Spinal cord (tissue), 10 donors: ENCODE data around the gene PPFIBP2. TPM values are rescaled to one million over a fixed set of nuclear protein-coding genes. Genes with fewer than 3 reads are reported as not detected.

ENCODE experiments used
- DNase-seq, 6 donors: peaks; one replicate each; pipeline versions ENCODE4 v3.0.0 to v3.0.0-alpha.2; 2013 to 2015; ENCODE audit warnings: low spot score in 6 of 6, low read depth in 4 of 6
- H3K27ac ChIP-seq: one replicate; pipeline ENCODE4 v1.5.1; 2013; ENCODE audit warnings: low read depth, low read length, control low read depth
- H3K27me3 ChIP-seq: one replicate; pipeline ENCODE4 v1.6.1; 2013; ENCODE audit warnings: low read length; ENCODE audit not compliant: control insufficient read depth, insufficient read depth
- H3K36me3 ChIP-seq: one replicate; pipeline ENCODE4 v1.6.1; 2013; ENCODE audit warnings: low read length; ENCODE audit not compliant: control insufficient read depth, insufficient read depth
- H3K4me1 ChIP-seq: one replicate; pipeline ENCODE4 v1.6.1; 2013; ENCODE audit warnings: low read length; ENCODE audit not compliant: control insufficient read depth, insufficient read depth
- H3K4me3 ChIP-seq: one replicate; pipeline ENCODE4 v1.5.1; 2013; ENCODE audit warnings: low read depth, low read length, control low read depth
- H3K9me3 ChIP-seq: one replicate; pipeline ENCODE4 v1.6.1; 2013; ENCODE audit warnings: low read length; ENCODE audit not compliant: control insufficient read depth, insufficient read depth
- WGBS: methylation state at CpG from one replicate; pipeline ENCODE4 v1.1.5; 2013; ENCODE audit warnings: missing lambda C conversion rate; ENCODE audit not compliant: insufficient coverage; 5-methylcytosine and 5-hydroxymethylcytosine counted together
- polyA plus RNA-seq, 2 donors: library from polyadenylated mRNA; unstranded; fragments of 120-200 nt; gene quantifications; one replicate each; pipeline ENCODE4 v1.2.1, GENCODE V29; 2013; ENCODE audit not compliant: insufficient read length in 2 of 2
- total RNA-seq, 2 donors: library from RNA; depleted of rRNA in 1 of 2; stranded (reverse); fragments of 120-200 nt in 1 of 2; fragments of >200 nt in 1 of 2; gene quantifications; one replicate each; pipeline versions ENCODE4 v1.2.3 to v1.2.4, GENCODE V29; 2013 to 2014
- donor health status: healthy.

The PPFIBP2 gene
- total and polyA plus RNA-seq, 4 donors, result 14.3 to 23.8 (median 19.1) TPM

DNA sequence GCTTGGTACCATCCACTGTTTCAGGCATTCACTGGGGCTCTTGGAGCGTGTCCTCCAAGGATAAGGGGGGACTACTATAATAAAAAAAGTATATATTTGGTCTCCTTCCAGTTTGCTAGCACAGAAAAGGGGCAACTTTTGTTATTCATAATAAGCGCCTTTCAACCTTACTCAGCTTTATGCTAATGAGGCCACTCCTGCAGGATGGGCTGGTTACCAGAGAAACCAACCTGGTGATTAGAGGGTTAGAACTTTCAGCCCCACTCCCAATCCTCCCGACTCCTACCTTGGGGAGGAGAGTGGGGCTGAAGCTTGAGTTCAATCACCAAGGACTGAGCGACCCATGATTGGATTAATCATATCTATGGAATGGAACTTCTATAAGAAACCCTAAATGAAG, 31.8 kb downstream of the PPFIBP2 start:
- H3K4me1 ChIP-seq, result no peaks in the 10 kb centered on the region

DNA sequence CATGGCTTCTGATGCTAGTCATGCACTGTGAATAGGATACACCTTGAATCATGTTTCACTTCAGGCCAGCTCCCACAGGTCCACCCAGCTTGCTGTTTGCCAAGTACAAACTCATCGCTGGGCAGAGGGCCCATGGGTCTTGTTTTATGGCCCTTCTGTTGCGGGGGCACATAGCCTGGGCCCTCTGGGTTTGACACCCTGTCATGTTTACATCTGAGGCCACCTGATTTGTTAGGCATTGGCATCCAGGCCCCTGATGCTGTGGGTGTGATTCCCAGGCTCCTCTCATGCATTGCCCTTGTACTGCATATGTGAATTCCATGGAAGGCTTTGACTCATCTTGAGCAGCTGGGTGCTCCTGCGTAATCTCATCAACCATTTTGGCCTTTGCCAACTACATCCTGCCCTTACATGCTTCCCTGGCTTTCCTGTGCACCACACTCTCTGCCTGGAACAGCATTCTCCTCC, 32.6 kb downstream of the PPFIBP2 start:
- no peak overlapping the region for H3K4me3 ChIP-seq

More for the DNA sequence above, 31.8 kb downstream of the PPFIBP2 start:
- no peak overlapping the region for H3K4me3 ChIP-seq
- no peak overlapping the region for H3K27ac ChIP-seq
- no peaks in the 10 kb centered on the region for H3K9me3 ChIP-seq
- no CpG with 5 or more reads among the region's 4 CpGs for WGBS
- H3K36me3 ChIP-seq, result no peaks in the 10 kb centered on the region
- no peaks in the 10 kb centered on the region for H3K27me3 ChIP-seq
- DNase-seq, result no peak

DNA sequence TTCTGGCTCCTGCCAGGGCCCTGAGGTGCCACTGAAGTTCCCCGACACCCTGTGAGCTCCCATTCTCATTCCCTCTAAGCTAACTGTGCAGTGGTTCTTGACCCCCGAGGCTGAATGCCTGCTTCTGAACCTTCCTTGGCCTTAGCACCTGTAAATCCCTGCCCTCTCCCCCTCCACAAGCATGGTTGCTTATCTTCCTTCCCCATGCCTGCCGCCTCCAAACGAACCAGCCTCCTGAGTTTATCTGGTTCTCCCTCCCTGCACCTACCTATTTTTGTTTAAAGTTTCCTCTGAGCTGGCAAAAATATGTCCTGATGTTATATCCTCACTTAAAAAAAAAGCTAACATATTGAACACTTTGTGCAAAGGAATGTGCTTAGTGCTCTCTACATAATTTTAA, 33.9 kb downstream of the PPFIBP2 start:
- H3K4me3 ChIP-seq, result no peak overlapping the region
- no peak for DNase-seq
- no peaks in the 10 kb centered on the region for H3K36me3 ChIP-seq
- no peaks in the 10 kb centered on the region for H3K4me1 ChIP-seq
- WGBS, result 89% methylated on average over 4 of the region's 4 CpGs
- no peaks in the 10 kb centered on the region for H3K9me3 ChIP-seq
- H3K27ac ChIP-seq, result no peak overlapping the region
- no peaks in the 10 kb centered on the region for H3K27me3 ChIP-seq

More for the DNA sequence above, 32.6 kb downstream of the PPFIBP2 start:
- H3K4me1 ChIP-seq, result no peaks in the 10 kb centered on the region
- H3K36me3 ChIP-seq, result no peaks in the 10 kb centered on the region
- no peaks in the 10 kb centered on the region for H3K9me3 ChIP-seq
- WGBS, result 82% methylated on average over 3 of the region's 3 CpGs
- no peaks in the 10 kb centered on the region for H3K27me3 ChIP-seq
- no peak for DNase-seq
- H3K27ac ChIP-seq, result no peak overlapping the region

DNA sequence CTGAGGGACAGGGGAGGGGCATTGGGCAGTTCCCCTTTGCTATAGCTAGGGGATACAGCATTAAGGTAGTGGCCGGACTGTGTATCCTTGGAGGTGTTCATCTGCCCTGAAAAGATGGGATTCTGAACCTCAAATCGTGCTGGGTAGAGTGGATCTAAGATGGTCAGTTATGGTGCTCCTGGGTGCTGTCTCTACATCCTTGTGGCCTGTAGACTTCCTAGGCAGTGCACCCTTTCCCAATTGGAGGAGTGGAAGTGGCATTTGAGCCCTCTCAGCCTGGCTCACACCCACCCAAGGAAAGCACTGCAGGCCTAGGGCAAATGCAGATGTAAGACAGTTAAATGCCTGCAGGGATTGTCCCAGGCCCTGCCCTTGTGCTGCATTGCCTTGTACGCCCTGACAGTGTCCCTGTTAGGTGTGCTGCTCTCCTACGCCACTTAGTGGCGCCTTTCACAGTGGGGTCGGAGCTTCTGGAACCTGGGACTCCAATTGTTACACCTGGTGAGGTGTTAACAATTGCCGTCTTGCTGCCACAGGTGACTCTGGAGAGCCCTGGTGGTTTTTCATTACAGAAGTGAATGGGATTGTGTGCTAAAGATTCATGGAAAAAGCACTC, 35.0 kb downstream of the PPFIBP2 start:
- Histone ChIP-seq H3K9me3 (no peaks in the 10 kb centered on the region), H3K27ac (no peak overlapping the region), H3K27me3 (no peaks in the 10 kb centered on the region), H3K4me1 (no peaks in the 10 kb centered on the region), H3K4me3 (no peak overlapping the region), H3K36me3 (no peaks in the 10 kb centered on the region)
- no peak for DNase-seq
- 76% methylated on average over 7 of the region's 7 CpGs for WGBS

DNA sequence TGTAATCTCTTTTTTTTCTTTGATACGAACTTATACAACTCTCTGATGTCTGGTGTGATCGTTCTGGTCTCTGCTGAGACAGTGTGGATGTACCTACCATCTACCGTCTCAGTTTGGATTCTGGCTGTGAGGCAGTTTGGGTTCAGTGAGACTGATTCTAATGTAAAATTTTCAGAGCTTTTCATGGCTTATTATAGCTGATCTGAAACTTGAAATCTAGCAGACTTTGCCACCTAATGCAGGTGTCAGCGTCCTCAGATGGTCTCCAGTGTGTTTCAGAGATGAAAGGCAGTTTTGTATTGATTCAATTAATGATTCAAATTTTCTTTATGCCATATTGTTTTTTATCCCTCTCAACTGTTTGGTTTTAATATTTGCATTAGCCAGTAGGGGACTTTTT, 35.9 kb downstream of the PPFIBP2 start:
- H3K27ac ChIP-seq, result no peak overlapping the region
- H3K9me3 ChIP-seq, result no peaks in the 10 kb centered on the region
- H3K27me3 ChIP-seq, result no peaks in the 10 kb centered on the region
- no peak overlapping the region for H3K4me3 ChIP-seq
- DNase-seq, result no peak
- no peaks in the 10 kb centered on the region for H3K36me3 ChIP-seq
- no peaks in the 10 kb centered on the region for H3K4me1 ChIP-seq
- WGBS, result 86% methylated on average over 1 of the region's 4 CpGs

DNA sequence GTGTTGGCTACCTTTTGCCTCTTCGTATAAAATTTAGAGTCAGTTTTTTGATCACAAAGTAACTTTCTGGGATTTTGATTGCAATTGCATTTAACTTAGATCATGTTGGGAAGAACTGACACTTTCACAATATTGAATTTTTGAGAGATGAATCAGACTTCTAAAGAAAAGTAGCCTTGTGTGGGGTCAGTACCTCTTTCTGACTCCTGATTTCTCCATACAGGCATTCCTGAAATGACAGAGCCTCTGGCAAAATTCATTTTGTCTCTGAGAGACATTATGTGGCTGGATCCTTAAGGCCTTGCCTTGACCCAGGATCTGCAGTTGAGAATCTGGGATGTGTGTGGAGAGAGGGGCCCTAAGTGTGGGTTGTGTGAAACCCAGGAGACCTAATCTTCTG, 37.8 kb downstream of the PPFIBP2 start:
- Histone ChIP-seq H3K27ac (no peak overlapping the region), H3K4me1 (no peaks in the 10 kb centered on the region), H3K4me3 (no peak overlapping the region), H3K27me3 (no peaks in the 10 kb centered on the region), H3K9me3 (no peaks in the 10 kb centered on the region), H3K36me3 (no peaks in the 10 kb centered on the region)
- WGBS, result no CpG with 5 or more reads among the region's 1 CpG
- DNase-seq, result no peak

DNA sequence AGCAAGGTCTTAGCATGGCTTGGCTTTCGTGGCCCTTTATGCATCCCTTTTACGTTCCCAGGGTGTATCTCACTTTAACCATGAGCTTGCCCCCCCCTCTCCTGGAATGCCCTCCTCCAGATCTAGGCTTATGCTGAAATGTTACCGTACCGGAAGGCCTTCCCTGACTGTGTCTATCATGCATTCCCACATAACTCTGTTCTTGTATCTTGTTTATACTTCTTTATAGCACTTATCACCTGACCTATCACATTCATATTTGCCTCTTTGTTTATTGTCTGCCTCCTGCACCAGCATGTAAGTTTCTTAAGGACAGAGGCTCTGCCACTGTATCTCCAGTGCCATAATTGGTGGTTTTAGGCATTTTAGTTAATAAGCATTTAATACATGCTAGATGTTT, 38.9 kb downstream of the PPFIBP2 start:
- WGBS, result 94% methylated on average over 2 of the region's 4 CpGs
- Histone ChIP-seq H3K4me1 (no peaks in the 10 kb centered on the region), H3K27me3 (no peaks in the 10 kb centered on the region), H3K9me3 (no peaks in the 10 kb centered on the region), H3K36me3 (no peaks in the 10 kb centered on the region), H3K4me3 (no peak overlapping the region), H3K27ac (no peak overlapping the region)
- no peak for DNase-seq

DNA sequence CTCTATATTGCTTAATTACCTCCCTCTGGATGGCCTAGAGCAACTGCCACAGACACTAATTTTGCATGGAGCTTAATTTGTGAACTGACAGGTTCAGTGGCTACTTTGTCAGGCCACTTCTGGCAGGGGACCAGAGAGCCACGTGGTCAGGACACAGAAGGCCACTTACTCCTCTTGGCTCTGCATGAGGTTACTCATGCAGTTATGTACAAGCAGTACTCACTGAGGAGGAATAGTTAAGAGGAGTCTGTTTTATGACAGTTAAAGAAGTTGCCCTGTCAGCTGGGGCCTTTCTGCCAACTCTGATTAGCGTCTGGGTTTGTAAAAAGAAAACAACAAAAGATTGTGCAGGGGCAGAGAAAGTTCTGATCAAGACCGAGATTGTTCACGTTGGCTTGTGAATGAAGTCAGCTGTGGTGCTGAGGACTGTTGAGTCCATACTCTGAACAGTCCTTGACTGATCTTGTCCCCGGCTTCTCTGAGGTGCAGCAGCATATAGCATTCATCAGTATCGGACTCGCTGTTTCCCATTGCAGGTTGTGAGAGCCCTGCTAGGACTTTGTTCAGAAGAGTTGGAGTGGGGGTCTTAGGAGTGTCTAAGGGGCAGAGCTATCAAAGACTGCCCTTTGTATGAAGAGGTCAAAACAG, 41.4 kb downstream of the PPFIBP2 start:
- no peaks in the 10 kb centered on the region for H3K9me3 ChIP-seq
- no peak overlapping the region for H3K4me3 ChIP-seq
- peak in 1 of 6 donors; percentile 59 for DNase-seq
- WGBS, result 56% methylated on average over 7 of the region's 7 CpGs
- no peaks in the 10 kb centered on the region for H3K36me3 ChIP-seq
- no peaks in the 10 kb centered on the region for H3K4me1 ChIP-seq
- H3K27ac ChIP-seq, result no peak overlapping the region
- H3K27me3 ChIP-seq, result no peaks in the 10 kb centered on the region

DNA sequence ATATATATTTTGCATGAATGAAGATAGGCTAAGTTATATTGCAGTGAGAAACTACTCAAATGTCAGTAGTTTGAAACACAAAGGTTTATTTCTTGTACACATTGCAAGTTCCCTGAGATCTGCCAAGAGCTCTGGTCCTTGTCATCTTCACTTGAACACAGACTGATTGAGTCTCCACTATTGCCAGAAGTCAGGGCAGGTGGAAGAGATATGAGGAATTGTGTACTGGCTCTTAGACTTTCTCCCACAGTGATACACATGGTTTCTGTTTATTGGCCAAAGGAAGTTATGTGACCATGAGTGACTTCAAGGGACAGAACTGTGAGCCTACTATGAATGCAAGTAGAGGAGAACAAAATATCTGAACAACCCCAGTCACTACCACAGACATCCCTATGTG, 44.2 kb downstream of the PPFIBP2 start:
- Histone ChIP-seq H3K4me3 (no peak overlapping the region), H3K36me3 (no peaks in the 10 kb centered on the region), H3K27ac (no peak overlapping the region), H3K27me3 (no peaks in the 10 kb centered on the region), H3K9me3 (no peaks in the 10 kb centered on the region), H3K4me1 (no peaks in the 10 kb centered on the region)
- no peak for DNase-seq
